ENCODE measurements around the gene MYB. TPM values are rescaled to one million over a fixed set of nuclear protein-coding genes. Genes with fewer than 3 reads are reported as not detected.

Gene MYB
- total RNA-seq, 2 donors from 2014 or later, result 29.9 to 81.5 TPM

DNA sequence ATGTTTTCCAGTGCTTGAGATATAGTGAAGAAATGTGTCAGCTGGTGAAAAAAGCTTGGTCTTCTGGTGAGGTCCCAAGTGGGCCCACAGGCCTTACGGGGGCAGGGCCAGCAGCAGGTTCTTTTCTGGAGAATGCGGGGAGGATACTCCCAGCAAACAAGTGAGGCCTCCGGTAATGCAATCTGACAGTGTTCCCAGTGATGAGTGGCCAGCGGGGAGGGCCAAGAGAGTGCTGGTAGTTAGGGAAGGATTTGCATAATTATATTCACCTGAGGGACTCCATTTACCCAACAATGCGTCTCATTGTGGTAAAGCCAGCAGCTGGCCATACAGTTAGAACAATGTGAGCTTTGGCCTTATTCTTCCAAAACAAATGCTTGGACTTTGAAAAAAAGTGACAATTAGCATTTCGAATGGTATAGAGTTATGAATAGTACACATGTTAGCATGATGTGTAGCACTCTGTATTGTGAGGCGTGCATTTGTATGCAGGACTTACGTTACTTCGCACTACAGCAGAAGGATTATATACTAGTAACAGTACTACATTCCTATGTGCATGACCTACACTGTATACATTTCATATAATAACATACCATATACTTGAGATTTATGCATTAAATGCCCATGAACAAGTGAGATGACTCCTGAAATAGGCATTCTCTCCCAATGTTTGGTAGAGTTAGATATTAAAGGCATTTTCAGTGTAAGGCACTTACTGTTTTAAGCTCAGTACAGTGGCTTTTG, 69.8 kb downstream of the MYB start:
- ATAC-seq (replicated peaks), result no peak
- no peaks in the 10 kb centered on the region for H3K9me3 Mint-ChIP-seq
- H3K4me1 Mint-ChIP-seq, result no peaks in the 10 kb centered on the region
- H3K27me3 Mint-ChIP-seq, result peaks cover 9% of the 10 kb centered on the region
- H3K27ac Mint-ChIP-seq, result no peak overlapping the region
- H3K36me3 Mint-ChIP-seq (ENCODE audit: low read depth), result no peaks in the 10 kb centered on the region
- H3K4me3 Mint-ChIP-seq, result no peak overlapping the region

DNA sequence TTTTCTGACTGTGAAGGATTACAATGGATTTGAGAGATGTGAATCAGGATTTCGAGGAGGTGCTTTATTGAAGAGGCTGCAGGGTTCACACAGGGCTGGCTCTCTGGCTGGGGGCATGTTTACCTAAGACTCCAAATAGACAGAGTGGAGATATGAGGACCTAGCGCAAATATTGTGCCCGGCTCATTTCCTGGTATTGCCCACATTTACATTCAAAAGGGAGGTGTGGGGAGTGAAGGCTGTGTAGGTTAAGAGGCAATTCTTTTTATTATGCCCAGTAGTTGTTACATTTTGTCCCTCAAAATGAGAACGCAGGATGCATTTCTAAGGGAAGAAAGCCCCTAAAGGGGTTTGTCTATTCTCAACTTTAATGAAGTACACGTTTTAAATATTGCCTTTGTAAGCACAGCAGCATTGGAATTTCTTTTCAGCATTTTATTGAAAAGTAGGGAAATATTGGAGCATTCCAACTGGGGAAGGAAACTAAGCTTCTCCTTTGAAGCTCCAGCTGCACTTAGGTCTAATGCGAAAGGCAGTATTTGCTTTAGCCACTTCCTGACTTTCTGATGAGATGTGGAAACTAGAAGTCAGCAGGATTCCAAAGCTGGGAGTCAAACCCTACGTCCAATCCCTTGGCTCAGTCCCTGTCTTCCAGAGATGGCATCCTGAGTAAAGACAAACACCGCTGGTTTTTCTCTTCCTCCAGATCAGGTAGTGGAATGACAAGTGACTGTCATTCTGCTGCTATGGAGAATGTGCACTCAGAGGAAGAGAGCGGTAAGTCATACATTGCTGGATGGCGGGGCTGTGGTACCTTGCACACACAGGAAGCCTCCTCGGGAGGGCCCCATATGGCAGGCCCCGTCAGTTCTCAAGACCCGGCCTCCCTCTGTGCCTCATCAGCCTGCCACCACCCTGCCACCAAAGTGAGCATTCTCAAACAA, 70.7 kb downstream of the MYB start:
- ATAC-seq (replicated peaks), result peak; percentile 40
- H3K9me3 Mint-ChIP-seq, result no peaks in the 10 kb centered on the region
- peaks cover 9% of the 10 kb centered on the region for H3K27me3 Mint-ChIP-seq
- no peaks in the 10 kb centered on the region for H3K36me3 Mint-ChIP-seq (ENCODE audit: low read depth)
- H3K27ac Mint-ChIP-seq, result no peak overlapping the region
- H3K4me3 Mint-ChIP-seq, result no peak overlapping the region
- H3K4me1 Mint-ChIP-seq, result no peaks in the 10 kb centered on the region

GRCh38 chr6:135254471-135254870, 73.4 kb downstream of the MYB start:
- H3K4me1 Mint-ChIP-seq, result no peaks in the 10 kb centered on the region
- H3K27ac Mint-ChIP-seq, result no peak overlapping the region
- H3K27me3 Mint-ChIP-seq, result peaks cover 13% of the 10 kb centered on the region
- ATAC-seq (replicated peaks), result peak; percentile 16
- H3K36me3 Mint-ChIP-seq (ENCODE audit: low read depth), result no peaks in the 10 kb centered on the region
- H3K9me3 Mint-ChIP-seq, result no peaks in the 10 kb centered on the region
- no peak overlapping the region for H3K4me3 Mint-ChIP-seq

GRCh38 chr6:135256866-135257265, 75.8 kb downstream of the MYB start:
- Mint-ChIP-seq H3K4me3 (no peak overlapping the region), H3K4me1 (no peaks in the 10 kb centered on the region), H3K9me3 (no peaks in the 10 kb centered on the region), H3K27ac (no peak overlapping the region), H3K27me3 (peaks cover 18% of the 10 kb centered on the region), H3K36me3 (ENCODE audit: low read depth) (no peaks in the 10 kb centered on the region)
- no peak for ATAC-seq (replicated peaks)

GRCh38 chr6:135257631-135258405, 76.7 kb downstream of the MYB start:
- no peaks in the 10 kb centered on the region for H3K36me3 Mint-ChIP-seq (ENCODE audit: low read depth)
- H3K9me3 Mint-ChIP-seq, result no peaks in the 10 kb centered on the region
- no peak for ATAC-seq (replicated peaks)
- no peak overlapping the region for H3K27ac Mint-ChIP-seq
- H3K4me1 Mint-ChIP-seq, result no peaks in the 10 kb centered on the region
- peaks cover 18% of the 10 kb centered on the region for H3K27me3 Mint-ChIP-seq
- H3K4me3 Mint-ChIP-seq, result no peak overlapping the region

- H3K9me3 Mint-ChIP-seq, result no peaks in the 10 kb centered on the region
- no peaks in the 10 kb centered on the region for H3K36me3 Mint-ChIP-seq (ENCODE audit: low read depth)
- H3K27ac Mint-ChIP-seq, result no peak overlapping the region
- H3K27me3 Mint-ChIP-seq, result peaks cover 18% of the 10 kb centered on the region
- no peaks in the 10 kb centered on the region for H3K4me1 Mint-ChIP-seq
- no peak for ATAC-seq (replicated peaks)
- no peak overlapping the region for H3K4me3 Mint-ChIP-seq
These were observed 77.9 kb downstream of the MYB start for GRCh38 chr6:135258970-135259369.

- no peak overlapping the region for H3K4me3 Mint-ChIP-seq
- H3K27me3 Mint-ChIP-seq, result peaks cover 12% of the 10 kb centered on the region
- H3K27ac Mint-ChIP-seq, result no peak overlapping the region
- no peaks in the 10 kb centered on the region for H3K36me3 Mint-ChIP-seq (ENCODE audit: low read depth)
- H3K9me3 Mint-ChIP-seq, result no peaks in the 10 kb centered on the region
- ATAC-seq (replicated peaks), result no peak
- no peaks in the 10 kb centered on the region for H3K4me1 Mint-ChIP-seq
These were observed 79.5 kb downstream of the MYB start for GRCh38 chr6:135260612-135261011.

GRCh38 chr6:135261872-135262725, 81.0 kb downstream of the MYB start:
- H3K27ac Mint-ChIP-seq, result no peak overlapping the region
- no peak for ATAC-seq (replicated peaks)
- H3K36me3 Mint-ChIP-seq (ENCODE audit: low read depth), result no peaks in the 10 kb centered on the region
- no peaks in the 10 kb centered on the region for H3K9me3 Mint-ChIP-seq
- no peak overlapping the region for H3K4me3 Mint-ChIP-seq
- H3K4me1 Mint-ChIP-seq, result no peaks in the 10 kb centered on the region
- H3K27me3 Mint-ChIP-seq, result peaks cover 9% of the 10 kb centered on the region

DNA sequence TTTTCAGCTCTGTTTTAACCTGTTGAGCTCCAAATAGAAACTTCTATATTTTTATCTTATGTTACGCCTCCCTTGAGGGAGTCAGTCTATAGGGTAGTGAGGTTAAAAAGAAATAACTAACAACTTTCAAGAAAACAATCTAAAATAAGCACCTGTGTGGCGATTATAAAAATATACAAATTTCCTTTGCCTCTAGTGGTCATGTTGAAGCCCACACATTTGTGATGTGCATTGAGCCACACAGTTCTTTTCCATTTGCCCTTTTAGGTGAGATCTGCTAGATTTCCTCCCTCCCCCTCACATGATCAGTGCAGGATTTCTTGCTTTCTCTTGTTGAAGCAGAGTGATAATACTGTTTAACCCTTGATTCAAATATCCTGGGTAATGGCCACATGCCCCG, 84.2 kb downstream of the MYB start:
- Mint-ChIP-seq H3K27me3 (no peaks in the 10 kb centered on the region), H3K27ac (no peak overlapping the region), H3K36me3 (ENCODE audit: low read depth) (no peaks in the 10 kb centered on the region), H3K4me3 (no peak overlapping the region), H3K4me1 (no peaks in the 10 kb centered on the region), H3K9me3 (no peaks in the 10 kb centered on the region)
- no peak for ATAC-seq (replicated peaks)

- no peak for ATAC-seq (replicated peaks)
- no peaks in the 10 kb centered on the region for H3K27me3 Mint-ChIP-seq
- no peaks in the 10 kb centered on the region for H3K36me3 Mint-ChIP-seq (ENCODE audit: low read depth)
- no peaks in the 10 kb centered on the region for H3K4me1 Mint-ChIP-seq
- H3K9me3 Mint-ChIP-seq, result no peaks in the 10 kb centered on the region
- no peak overlapping the region for H3K27ac Mint-ChIP-seq
- no peak overlapping the region for H3K4me3 Mint-ChIP-seq
These were observed 85.6 kb downstream of the MYB start for GRCh38 chr6:135266675-135267074.

- Mint-ChIP-seq H3K27me3 (no peaks in the 10 kb centered on the region), H3K27ac (no peak overlapping the region), H3K9me3 (no peaks in the 10 kb centered on the region), H3K4me3 (no peak overlapping the region), H3K36me3 (ENCODE audit: low read depth) (no peaks in the 10 kb centered on the region), H3K4me1 (no peaks in the 10 kb centered on the region)
- ATAC-seq (replicated peaks), result no peak
These were observed 86.0 kb downstream of the MYB start for GRCh38 chr6:135267085-135267484.

DNA sequence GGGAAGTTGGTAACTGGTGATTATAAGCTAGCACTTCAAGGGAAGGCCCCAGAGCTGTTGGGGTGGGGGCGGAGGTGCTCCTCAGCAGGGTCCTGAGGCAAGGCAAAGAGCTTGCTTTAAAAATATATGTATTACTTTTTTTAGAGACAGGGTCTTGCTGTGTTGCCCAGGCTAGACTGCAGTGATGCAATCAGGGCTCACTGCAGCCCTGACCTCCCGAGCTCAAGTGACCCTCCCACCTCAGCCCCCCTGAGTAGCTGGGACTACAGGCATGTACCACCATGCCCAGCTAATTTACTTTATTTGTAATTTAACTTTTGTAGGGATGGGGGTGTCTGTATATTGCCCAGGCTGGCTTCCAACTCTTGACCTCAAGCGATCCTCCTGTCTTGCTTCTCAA, 87.2 kb downstream of the MYB start:
- Mint-ChIP-seq H3K4me1 (no peaks in the 10 kb centered on the region), H3K27ac (no peak overlapping the region), H3K4me3 (no peak overlapping the region), H3K27me3 (no peaks in the 10 kb centered on the region), H3K36me3 (ENCODE audit: low read depth) (no peaks in the 10 kb centered on the region), H3K9me3 (no peaks in the 10 kb centered on the region)
- ATAC-seq (replicated peaks), result no peak

DNA sequence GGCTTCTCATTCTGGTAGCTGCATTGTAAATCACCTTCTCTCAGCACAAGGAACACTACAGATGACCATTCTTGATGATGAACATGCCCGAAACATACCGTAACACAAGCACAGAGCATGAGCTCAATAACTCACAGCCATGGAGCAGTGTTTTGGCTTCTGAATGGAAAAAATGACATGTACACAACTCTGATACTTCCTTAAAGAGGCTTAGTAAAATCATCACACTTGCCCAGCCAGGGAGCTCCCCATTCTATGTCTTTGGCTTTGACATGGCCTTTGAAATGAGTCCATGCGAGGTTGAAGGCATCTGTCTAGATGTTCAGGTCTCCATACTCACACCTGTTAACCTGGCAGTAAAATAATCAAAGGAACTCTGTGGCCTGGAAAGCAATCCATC, 87.6 kb downstream of the MYB start:
- ATAC-seq (replicated peaks), result no peak
- Mint-ChIP-seq H3K4me1 (no peaks in the 10 kb centered on the region), H3K9me3 (no peaks in the 10 kb centered on the region), H3K36me3 (ENCODE audit: low read depth) (no peaks in the 10 kb centered on the region), H3K27ac (no peak overlapping the region), H3K27me3 (no peaks in the 10 kb centered on the region), H3K4me3 (no peak overlapping the region)

Measured in activated T-helper 17 cell treated with anti-CD3 and anti-CD28 coated beads, Interleukin-2, amount 50 U/mL, for 72 hours (primary cell).